Measurements from ENCODE around the gene RIMBP2.

The RIMBP2 gene

GRCh38 chr12:130367523-130367922 lies 348.6 kb downstream of the RIMBP2 start:
- no peak for TF ChIP-seq CTCF (IDR thresholded peaks at IDR 0.05; ENCODE audit: low read depth, low read length)

GRCh38 chr12:130367003-130367402 lies 349.1 kb downstream of the RIMBP2 start:
- no peak for DNase-seq (ENCODE audit: extremely low read depth, low read depth)
- no peak for TF ChIP-seq CTCF (IDR thresholded peaks at IDR 0.05; ENCODE audit: low read depth, low read length)

More at GRCh38 chr12:130367523-130367922, 348.6 kb downstream of the RIMBP2 start:
- no peak for DNase-seq (ENCODE audit: extremely low read depth, low read depth)

- DNase-seq (ENCODE audit: extremely low read depth, low read depth): no peak
- TF ChIP-seq CTCF (IDR thresholded peaks at IDR 0.05; ENCODE audit: low read depth, low read length): no peak
These were observed 349.9 kb downstream of the RIMBP2 start for GRCh38 chr12:130366159-130366558.

- TF ChIP-seq CTCF (IDR thresholded peaks at IDR 0.05; ENCODE audit: low read depth, low read length): no peak
- DNase-seq (ENCODE audit: extremely low read depth, low read depth): no peak
These were observed 351.5 kb downstream of the RIMBP2 start for GRCh38 chr12:130364578-130364977.

- no peak for TF ChIP-seq CTCF (IDR thresholded peaks at IDR 0.05; ENCODE audit: low read depth, low read length)
- DNase-seq (ENCODE audit: extremely low read depth, low read depth): no peak
These were observed 354.0 kb downstream of the RIMBP2 start for GRCh38 chr12:130362060-130362459.

GRCh38 chr12:130357729-130358330 lies 358.3 kb downstream of the RIMBP2 start:
- DNase-seq (ENCODE audit: extremely low read depth, low read depth): no peak
- no peak for TF ChIP-seq CTCF (IDR thresholded peaks at IDR 0.05; ENCODE audit: low read depth, low read length)

- no peak for TF ChIP-seq CTCF (IDR thresholded peaks at IDR 0.05; ENCODE audit: low read depth, low read length)
These were observed 358.9 kb downstream of the RIMBP2 start for GRCh38 chr12:130357241-130357640.

More at GRCh38 chr12:130357241-130357640, 358.9 kb downstream of the RIMBP2 start:
- DNase-seq (ENCODE audit: extremely low read depth, low read depth): no peak
